Endothelial cell (in vitro differentiated cells): ENCODE results near the gene PPP1R1A. TPM values are rescaled to one million over a fixed set of nuclear protein-coding genes. Genes with fewer than 3 reads are reported as not detected.
A peak's percentile ranks its signal among the peaks of the same experiment; 100 is the strongest.

ENCODE experiments used
- DNase-seq: peaks from one replicate; pipeline ENCODE4 v3.0.0; 2021; ENCODE audit warnings: low spot score
- H3K27ac Mint-ChIP-seq: one replicate; pipeline ENCODE4 v1.8.0; 2021; ENCODE audit warnings: mixed read lengths, inconsistent platforms; ENCODE audit not compliant: unreplicated experiment
- H3K27me3 Mint-ChIP-seq: one replicate; pipeline ENCODE4 v1.8.0; 2021; ENCODE audit warnings: mild to moderate bottlenecking, moderate library complexity, mixed read lengths, inconsistent platforms; ENCODE audit not compliant: unreplicated experiment
- H3K36me3 Mint-ChIP-seq: one replicate; pipeline ENCODE4 v1.8.0; 2021; ENCODE audit warnings: mild to moderate bottlenecking, low read depth, mixed read lengths, inconsistent platforms; ENCODE audit not compliant: unreplicated experiment
- H3K4me1 Mint-ChIP-seq: one replicate; pipeline ENCODE4 v1.8.0; 2021; ENCODE audit warnings: mild to moderate bottlenecking, mixed read lengths, inconsistent platforms; ENCODE audit not compliant: unreplicated experiment
- H3K4me3 Mint-ChIP-seq: one replicate; pipeline ENCODE4 v1.8.0; 2021; ENCODE audit warnings: mild to moderate bottlenecking, mixed read lengths, inconsistent platforms; ENCODE audit not compliant: unreplicated experiment
- H3K9me3 Mint-ChIP-seq: one replicate; pipeline ENCODE4 v1.8.0; 2021; ENCODE audit warnings: mixed read lengths, inconsistent platforms; ENCODE audit not compliant: unreplicated experiment
- CTCF ChIP-seq: fragments of 200-600 bp; sonication (generic); IDR thresholded peaks from one replicate; pipeline ENCODE4 v1.5.0; 2021; ENCODE audit warnings: antibody characterized with exemption; ENCODE audit not compliant: unreplicated experiment
- total RNA-seq: library from RNA; stranded (reverse); fragmentation: NEBNext Ultra II Directional; extraction: Animal tissue kit (Norgen Biotek cat#: 25700); gene quantifications from one replicate; pipeline ENCODE4 v1.2.1, GENCODE V29; 2021; ENCODE audit not compliant: unreplicated experiment

The PPP1R1A gene
- total RNA-seq, 1 donor from 2014 or later: 1.3 TPM

DNA sequence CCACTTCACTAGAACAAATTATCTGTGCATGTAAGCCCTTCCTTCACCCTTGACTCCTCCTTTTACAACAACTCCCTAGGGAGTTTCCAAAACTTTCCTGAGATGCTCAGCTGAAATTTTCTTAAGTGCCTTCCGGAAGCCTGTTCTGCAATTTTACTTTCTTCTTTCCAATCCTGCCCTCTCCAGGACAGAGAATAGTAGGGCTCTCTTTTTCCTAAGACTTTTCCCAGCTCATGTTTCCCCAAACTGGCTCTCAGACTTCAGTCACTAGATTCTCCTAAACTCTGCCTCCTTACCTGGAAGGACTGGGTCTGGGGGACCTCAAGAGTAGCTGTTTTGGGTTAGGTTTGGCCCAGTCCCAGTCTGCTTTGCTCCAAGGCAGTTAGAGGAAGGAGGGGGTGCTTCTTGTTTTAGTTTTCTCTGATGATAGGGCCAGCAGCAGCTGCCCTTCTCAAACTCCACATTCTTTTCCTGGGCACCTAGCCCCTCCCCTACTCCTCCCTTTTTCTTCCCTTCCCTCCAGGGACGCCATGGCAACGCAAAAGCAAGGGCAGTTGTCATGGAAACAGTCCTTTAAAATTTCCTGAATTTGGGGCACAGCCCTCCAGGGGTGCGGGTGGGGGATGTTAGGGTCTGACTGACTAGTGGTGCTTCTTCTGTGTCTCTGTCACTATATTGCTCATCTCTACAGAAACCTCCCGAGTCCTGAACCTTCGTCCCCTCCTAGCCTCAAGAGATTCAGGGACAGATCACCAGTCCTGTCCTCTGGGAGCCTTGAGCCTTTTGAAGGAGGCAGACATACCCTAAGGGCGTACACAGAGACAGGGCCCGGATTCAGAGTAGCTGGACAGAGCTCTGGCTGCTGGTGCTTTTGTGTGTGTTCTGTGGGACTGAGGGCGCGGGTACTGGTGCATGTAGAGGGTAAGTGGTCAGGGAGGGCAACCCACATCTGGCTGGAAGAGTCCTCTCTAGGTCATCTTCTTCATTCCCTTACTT is 17.0 kb downstream of the PPP1R1A start:
- Mint-ChIP-seq H3K4me1 (peaks cover 3% of the 10 kb centered on the region), H3K9me3 (no peaks in the 10 kb centered on the region), H3K36me3 (peaks cover 25% of the 10 kb centered on the region), H3K27ac (peak overlapping the region; percentile 36), H3K27me3 (peaks cover 9% of the 10 kb centered on the region), H3K4me3 (no peak overlapping the region)
- no peak for TF ChIP-seq CTCF
- DNase-seq: no peak

- Mint-ChIP-seq H3K36me3 (peaks cover 17% of the 10 kb centered on the region), H3K27ac (no peak overlapping the region), H3K9me3 (no peaks in the 10 kb centered on the region), H3K27me3 (peaks cover 9% of the 10 kb centered on the region), H3K4me3 (no peak overlapping the region), H3K4me1 (peaks cover 8% of the 10 kb centered on the region)
- DNase-seq: no peak
- TF ChIP-seq CTCF: no peak
Observed at GRCh38 chr12:54569995-54570528, 18.4 kb downstream of the PPP1R1A start.

GRCh38 chr12:54569072-54569471 is 19.4 kb downstream of the PPP1R1A start:
- Mint-ChIP-seq H3K4me1 (peaks cover 13% of the 10 kb centered on the region), H3K27me3 (peaks cover 11% of the 10 kb centered on the region), H3K36me3 (peaks cover 15% of the 10 kb centered on the region), H3K4me3 (no peak overlapping the region), H3K9me3 (no peaks in the 10 kb centered on the region), H3K27ac (no peak overlapping the region)
- no peak for DNase-seq
- no peak for TF ChIP-seq CTCF

- Mint-ChIP-seq H3K4me1 (peaks cover 13% of the 10 kb centered on the region), H3K36me3 (peaks cover 10% of the 10 kb centered on the region), H3K9me3 (no peaks in the 10 kb centered on the region), H3K27me3 (peaks cover 9% of the 10 kb centered on the region), H3K4me3 (no peak overlapping the region), H3K27ac (no peak overlapping the region)
- TF ChIP-seq CTCF: no peak
- no peak for DNase-seq
Observed at GRCh38 chr12:54566792-54567191, 21.7 kb downstream of the PPP1R1A start.
